Measurements from ENCODE around the gene APEH.
"Not testable (repeated sequence)": the region's sequence is repeated elsewhere in the genome, so short reads cannot be mapped to it uniquely, and the experiment has no call there.

Gene APEH

GRCh38 chr3:49670940-49671290 is 3.2 kb upstream of the APEH start:
- no peak for DNase-seq

DNA sequence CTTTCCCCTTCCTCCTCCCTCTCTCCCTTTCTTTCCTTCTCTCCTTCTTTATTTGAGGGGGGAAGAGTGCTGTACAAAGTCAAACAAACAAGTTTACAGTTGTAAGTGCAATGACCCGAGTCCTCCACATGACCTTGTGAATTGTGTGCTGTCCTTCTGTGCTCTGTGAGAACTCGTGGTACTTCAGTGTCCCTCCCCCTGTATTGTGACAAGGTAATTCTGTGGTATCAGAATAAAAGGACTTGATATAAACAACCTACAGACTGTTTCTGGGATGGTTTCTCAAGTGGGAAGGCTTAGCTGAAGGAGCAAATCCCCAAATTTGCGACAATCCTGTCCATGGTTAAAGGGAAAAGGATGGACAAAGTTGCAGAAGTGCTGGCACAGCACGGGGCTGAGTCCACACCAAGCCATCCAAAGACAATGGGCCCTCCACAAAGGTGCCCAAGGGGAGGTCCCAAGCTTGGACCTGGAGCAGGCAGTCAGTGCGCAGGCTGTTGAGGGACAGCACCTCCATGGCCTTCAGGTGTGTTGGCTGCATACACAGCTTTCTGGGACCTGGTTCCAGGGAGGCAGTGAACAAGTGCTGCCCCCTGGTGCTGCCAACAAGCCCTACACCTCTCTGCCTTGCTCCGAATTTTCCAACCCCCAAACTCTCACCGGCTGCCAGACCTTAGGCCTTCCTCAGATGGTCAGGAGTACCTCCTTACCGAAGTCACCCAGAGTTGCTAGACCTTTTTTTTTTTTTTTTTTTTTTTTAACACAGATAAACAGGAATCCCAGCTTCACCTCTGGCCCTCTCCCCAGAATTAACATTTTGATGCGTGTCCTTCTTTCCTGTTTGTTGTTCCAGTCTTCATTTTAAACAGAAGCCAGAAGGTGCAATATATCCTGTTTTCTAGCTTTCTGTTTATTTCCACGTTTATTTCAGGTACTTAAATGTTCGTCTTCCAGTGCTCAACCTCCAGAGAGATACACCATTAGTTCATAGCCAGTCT is 2.6 kb upstream of the APEH start:
- DNase-seq: peak; percentile 69 to 72

DNA sequence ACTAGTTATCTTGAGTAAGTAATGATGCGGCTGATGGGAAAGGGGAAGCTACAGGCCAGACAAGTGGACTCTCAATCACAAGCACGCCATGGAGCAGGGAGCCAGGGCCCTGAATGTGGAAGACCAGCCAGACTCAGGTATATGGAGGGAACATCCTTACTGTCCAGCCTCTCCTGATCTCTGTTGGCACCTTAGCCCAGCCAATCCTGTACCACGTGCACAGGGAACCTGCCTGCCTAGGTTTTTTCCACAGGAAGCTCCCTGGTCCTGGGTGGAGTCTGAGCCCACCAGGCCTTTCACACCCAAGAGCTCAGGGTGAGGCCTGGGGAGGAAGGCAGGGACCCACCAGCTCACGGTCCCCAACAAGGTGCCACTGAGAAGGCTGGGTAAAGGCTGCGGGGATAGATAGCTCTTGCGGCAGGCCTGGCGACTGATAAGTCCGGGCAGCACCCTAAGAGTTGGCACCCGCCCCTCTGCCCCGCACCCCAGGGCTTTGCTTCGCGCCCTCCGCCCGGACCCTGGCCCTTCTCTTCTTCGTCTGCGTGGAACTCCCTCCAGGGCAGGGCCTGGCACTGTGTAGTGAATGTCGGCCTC is 933 bp upstream of the APEH start:
- peak in 1 of 2 donors; percentile 8 for DNase-seq

DNA sequence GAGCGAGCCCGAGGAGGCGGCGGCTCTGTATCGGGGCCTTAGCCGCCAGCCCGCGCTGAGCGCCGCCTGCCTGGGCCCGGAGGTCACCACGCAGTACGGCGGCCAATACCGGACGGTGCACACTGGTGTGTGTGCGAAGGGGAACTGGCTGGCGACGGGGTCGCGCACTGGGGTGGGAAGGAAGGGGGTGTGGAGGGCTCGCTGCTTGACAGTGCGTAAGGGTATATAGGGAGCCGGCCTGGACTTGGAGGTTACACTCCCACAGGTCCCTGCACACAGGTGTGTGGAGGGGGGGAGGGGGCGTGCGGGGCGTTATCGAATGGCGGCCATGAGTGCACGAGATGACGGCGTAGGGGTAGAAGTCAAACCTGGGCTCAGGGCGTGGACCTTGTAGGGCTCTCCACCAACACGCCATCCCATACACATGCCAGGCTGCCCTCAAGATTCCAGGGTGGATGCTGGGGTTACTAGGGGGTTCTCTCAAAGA is 389 bp downstream of the APEH start:
- DNase-seq: peak in 1 of 2 donors; percentile 39

GRCh38 chr3:49675912-49676311 is 1.8 kb downstream of the APEH start:
- no peak for DNase-seq

DNA sequence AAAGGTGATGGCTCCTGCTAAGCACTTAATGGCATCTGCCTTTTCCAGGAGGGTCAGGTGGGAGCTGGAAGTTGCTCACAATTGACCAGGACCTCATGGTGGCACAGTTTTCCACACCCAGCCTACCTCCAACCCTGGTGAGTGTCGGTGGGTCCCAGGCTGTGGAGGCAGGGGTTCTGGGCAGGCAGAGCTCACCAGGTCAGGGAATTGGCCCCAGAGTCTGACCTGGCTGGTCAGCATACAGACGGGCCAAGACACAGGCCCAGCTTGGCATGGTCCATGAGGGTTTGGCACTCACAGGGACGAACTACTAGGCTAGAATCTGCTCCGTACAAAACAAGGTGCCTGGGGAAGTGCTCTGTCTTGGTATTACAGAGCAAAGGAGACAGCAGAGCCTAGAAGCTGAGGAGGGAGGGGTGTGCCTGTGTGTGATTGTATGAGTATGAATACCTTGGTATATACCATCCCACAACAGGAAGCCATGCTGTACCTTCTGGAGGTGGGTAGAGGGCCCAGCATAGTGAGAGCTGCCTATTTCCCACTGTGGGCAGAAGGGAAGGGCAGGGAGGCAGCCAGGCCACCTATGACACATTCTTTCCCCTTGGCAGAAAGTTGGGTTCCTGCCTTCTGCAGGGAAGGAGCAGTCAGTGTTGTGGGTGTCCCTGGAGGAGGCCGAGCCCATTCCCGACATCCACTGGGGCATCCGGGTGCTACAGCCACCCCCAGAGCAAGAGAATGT is 6.5 kb downstream of the APEH start:
- no peak for DNase-seq

DNA sequence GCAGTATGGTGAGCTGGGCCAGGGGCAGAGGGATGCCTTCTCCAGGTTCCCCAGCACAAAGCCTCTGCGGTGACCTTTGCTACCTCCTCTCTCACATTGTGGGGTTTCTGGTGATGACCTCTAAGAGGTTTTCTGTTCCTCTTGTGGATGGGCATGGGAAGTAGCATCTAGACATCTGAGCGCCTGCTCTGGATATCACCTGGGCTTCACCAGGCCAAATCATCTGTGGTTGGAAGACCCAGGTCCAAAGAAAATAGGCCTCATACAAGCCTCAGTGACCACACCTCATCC is 7.0 kb downstream of the APEH start:
- DNase-seq: no peak

- DNase-seq: no peak
Measured at GRCh38 chr3:49681543-49681942, 7.4 kb downstream of the APEH start.

DNA sequence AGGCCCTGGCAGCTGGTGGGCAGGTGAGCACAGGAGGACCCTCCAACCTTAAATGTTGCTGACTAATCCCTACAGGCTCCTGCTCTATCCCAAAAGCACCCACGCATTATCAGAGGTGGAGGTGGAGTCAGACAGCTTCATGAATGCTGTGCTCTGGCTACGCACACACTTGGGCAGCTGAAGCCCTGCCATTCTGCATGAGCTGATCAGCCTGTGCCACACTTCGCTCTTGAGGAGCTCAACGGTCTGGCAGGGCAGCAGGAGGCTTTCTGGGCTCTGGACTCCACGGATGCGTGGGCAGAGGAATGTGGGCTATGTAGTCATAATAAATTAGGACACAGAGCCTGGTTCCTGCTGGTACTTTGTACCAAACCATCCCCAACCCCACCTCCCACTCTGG is 9.0 kb downstream of the APEH start:
- DNase-seq: no peak

- DNase-seq: not testable (repeated sequence)
Measured at GRCh38 chr3:49684453-49684852, 10.3 kb downstream of the APEH start.

GRCh38 chr3:49685103-49685502 is 11.0 kb downstream of the APEH start:
- DNase-seq: not testable (repeated sequence)

GRCh38 chr3:49685846-49686245 is 11.7 kb downstream of the APEH start:
- DNase-seq: not testable (repeated sequence)

DNA sequence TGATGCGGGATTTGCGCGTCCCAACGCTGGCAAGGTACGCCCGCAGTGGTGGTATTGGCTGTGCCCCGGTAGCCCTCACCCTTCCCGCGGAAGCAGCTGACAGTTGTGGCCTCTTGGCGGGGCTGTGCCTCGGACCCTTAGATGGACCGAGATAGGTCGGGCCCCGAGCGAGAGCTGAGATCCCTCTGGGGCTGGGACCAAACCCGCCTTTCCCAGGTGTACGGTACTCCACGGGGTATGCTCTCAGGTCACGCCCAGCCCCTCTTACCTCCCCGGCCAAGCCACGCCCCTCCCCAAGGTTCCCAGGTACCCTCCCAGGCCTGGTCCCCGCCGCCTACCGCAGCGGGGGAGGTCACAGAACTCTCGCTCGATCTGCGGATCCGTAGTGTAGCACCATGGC is 12.2 kb downstream of the APEH start:
- peak; percentile 32 to 43 for DNase-seq

- DNase-seq: peak; percentile 32 to 40
Measured at GRCh38 chr3:49686769-49687423, 12.7 kb downstream of the APEH start.

- DNase-seq: not testable (repeated sequence)
Measured at GRCh38 chr3:49687424-49687795, 13.3 kb downstream of the APEH start.

- not testable (repeated sequence) for DNase-seq
Measured at GRCh38 chr3:49688338-49689045, 14.3 kb downstream of the APEH start.

DNA sequence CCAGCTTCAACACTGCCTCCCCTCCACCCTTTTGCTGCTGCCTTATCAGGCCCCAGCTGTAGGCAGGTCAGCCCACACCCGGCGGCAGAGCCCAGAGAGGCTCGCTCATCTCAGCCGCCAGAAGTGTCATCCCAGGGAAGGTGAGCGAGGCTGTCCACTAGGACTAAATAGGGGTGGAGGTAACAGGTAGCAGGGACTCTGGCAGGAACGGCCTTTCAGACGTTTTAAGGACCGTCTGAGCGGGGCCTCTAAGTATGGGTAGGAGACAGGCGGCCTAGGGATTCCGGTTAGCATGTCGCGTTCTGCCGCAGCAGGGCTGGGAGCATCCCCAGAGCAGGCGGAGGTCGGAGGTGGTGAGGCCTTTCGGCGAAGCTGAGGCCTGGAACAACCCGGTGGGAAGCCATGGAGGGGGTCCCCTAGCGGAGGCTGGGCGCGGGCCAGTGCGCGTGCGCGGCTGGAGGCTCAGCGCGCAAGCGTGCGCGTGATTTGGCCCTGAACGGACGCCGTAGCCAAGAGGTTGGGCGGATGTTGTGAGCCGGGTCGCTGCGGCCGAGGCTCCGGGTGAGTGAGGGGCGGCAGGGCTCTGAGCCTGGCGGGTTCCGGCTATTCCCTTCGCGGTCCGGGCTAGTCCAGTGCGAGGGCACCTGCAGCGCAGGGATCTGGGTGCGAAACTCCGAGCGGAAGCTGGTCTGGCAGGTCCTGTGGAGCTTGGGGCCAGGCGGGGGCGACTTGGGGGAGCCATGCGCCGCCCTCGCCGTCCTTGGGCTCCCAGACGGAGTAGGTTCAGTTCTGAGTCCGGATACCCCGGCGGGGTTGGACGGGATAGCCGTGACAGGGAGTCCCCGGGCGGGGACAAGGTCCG is 15.1 kb downstream of the APEH start, which contains the start of the genes MST1 and RNF123:
TSS of gene MST1 (minus strand) at position 429 of the 862 bp plus-strand sequence. CDS start 783 bp downstream, outside the sequence.
TSS of gene RNF123 (plus strand) at position 512 of the 862 bp plus-strand sequence. CDS start 1,609 bp downstream, outside the sequence.
- peak; percentile 89 to 90 for DNase-seq

DNA sequence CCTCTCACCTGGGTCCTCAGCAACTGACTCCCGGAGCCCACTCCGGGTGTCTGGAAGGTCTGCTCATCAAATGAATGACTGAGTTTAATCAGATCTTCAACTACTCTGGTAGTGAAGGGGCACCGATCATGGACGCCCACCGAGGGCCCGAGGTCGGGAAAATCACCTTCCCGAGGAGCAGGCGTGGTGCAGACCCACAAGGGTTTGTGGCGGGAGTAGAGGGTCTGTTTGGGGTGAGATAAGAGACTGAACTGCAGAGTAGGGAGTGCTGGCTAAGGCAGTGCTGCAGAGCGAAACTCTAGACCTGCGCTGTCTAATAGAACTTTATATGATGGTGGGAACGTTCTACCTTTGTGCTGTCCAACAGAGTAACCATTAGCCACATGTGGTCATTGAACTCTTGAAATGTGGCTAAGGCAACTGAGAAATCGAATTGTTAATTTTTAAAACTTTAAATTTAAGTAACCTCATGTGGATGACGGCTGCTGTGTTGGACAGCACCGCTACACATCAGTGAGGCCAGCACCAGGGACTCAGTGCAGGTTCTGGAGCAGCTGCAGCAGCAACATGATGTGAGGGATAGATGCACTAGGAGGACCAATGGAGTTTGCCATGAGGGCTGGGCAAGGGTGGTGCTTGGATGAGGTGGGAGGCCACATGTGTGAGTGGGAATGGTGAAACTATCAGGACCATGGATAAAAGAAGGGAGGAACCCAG is 15.9 kb downstream of the APEH start:
- not testable (repeated sequence) for DNase-seq

DNA sequence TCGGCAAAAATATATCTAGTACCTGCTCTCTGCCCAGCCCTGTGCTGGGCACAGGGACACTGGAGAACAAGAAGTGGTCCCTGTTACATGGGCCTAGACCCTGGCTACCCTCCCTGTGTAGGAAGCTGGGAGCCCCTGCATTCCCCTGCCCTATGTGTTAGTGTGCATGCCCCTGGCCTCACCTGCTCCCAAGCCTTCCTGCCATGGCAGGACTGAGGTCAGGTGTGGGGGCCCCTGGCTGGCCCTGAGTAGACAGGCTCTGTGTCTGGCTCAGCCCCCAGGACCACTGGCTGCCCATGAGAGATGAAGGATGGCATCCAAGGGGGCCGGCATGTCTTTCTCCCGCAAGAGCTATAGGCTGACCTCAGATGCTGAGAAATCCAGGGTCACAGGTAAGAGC is 16.7 kb downstream of the APEH start:
- DNase-seq: not testable (repeated sequence)

DNA sequence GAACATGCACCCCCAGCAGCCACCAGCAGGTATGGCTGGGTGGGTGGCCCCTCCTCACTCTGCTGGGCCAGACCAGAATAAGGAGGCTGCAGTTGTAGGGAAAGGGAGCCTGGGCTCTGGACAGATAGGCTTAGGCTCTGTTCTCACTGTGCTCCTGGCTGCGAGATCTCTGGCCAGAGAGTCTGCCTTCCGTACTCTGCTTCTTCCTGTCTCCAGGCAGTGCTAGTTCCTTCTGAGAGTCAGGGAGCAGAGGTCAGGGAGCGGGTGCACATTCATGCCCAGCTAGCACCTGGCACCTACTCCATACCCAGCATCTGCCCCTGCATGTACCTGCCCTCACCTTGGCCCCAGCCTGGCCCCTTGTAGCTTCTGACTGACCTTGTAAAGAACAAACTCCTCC is 17.3 kb downstream of the APEH start:
- DNase-seq: not testable (repeated sequence)
